Stomach (tissue), 9 donors: Measurements from ENCODE around the gene SPATC1L. TPM values are rescaled to one million over a fixed set of nuclear protein-coding genes. Genes with fewer than 3 reads are reported as not detected.

Experiments used
- DNase-seq, 2 donors: peaks; one replicate each; pipeline versions ENCODE4 v3.0.0 to v3.0.0-alpha.2; 2013 to 2019
- H3K27ac ChIP-seq, 5 donors: fragments of 200-600 bp in 4 of 5; sonication (generic) in 4 of 5; one replicate each; pipeline ENCODE4 v1.5.1; 2013 to 2019; ENCODE audit warnings: mild to moderate bottlenecking in 1 of 5, moderate library complexity in 1 of 5
- H3K27me3 ChIP-seq, 3 donors: fragments of 200-600 bp; sonication (generic); one replicate each; pipeline ENCODE4 v1.5.1; 2017 to 2019; ENCODE audit warnings: mixed run types in 1 of 3
- H3K36me3 ChIP-seq, 4 donors: fragments of 200-600 bp; sonication (generic); 1 replicate in 3 of 4; 2 replicates in 1 of 4; pipeline ENCODE4 v1.5.1; 2016 to 2019
- H3K4me1 ChIP-seq, 4 donors: fragments of 200-600 bp; sonication (generic); one replicate each; pipeline ENCODE4 v1.5.1; 2016 to 2019
- H3K4me3 ChIP-seq, 4 donors: fragments of 200-600 bp; sonication (generic) in 3 of 4; one replicate each; pipeline ENCODE4 v1.5.1; 2016 to 2019; ENCODE audit warnings: mild to moderate bottlenecking in 1 of 4
- H3K9me3 ChIP-seq, 4 donors: fragments of 200-600 bp; sonication (generic); one replicate each; pipeline ENCODE4 v1.5.1; 2016 to 2019
- CTCF ChIP-seq, 7 experiments: fragments of 450-650 bp in 4 of 7; fragments of 200-600 bp in 3 of 7; sonication (generic) in 3 of 7; IDR thresholded peaks; one replicate each; pipeline ENCODE4 v1.5.1; 2016 to 2019; ENCODE audit warnings: antibody characterized with exemption in 7 of 7, control low read depth in 2 of 7, mild to moderate bottlenecking in 1 of 7
- EP300 ChIP-seq: sonication (generic); formaldehyde crosslinking; IDR thresholded peaks from one replicate; pipeline ENCODE4 v1.6.1; 2017; ENCODE audit warnings: antibody characterized with exemption
- POLR2A ChIP-seq, 4 donors: fragments of 450-650 bp; IDR thresholded peaks; one replicate each; pipeline ENCODE4 v1.6.1; 2016; ENCODE audit warnings: antibody characterized with exemption in 4 of 4, control low read depth in 2 of 4, mild to moderate bottlenecking in 1 of 4, moderate library complexity in 1 of 4
- POLR2AphosphoS5 ChIP-seq, 3 donors: sonication (generic); formaldehyde crosslinking; IDR thresholded peaks; one replicate each; pipeline ENCODE4 v1.6.1; 2016; ENCODE audit warnings: antibody characterized with exemption in 3 of 3
- WGBS, 5 donors: extraction: QIAGEN DNeasy Blood & Tissue Kit in 3 of 5; methylation state at CpG; one replicate each; pipeline versions ENCODE4 v1.1.5 to v1.1.7; 2013 to 2018; 5-methylcytosine and 5-hydroxymethylcytosine counted together
- intact Hi-C: fragments of 100-400 bp; cut with DNase I; formaldehyde crosslinking; loops from one replicate; pipeline ENCODE4 v1.15.1; 2023; ENCODE audit warnings: low total_unique reads
- polyA plus RNA-seq, 3 donors: library from polyadenylated mRNA; stranded (reverse); fragments of 200-250 nt; gene quantifications; one replicate each; pipeline ENCODE4 v1.2.3, GENCODE V29; 2013
- total RNA-seq, 5 donors: library from RNA; depleted of rRNA; stranded (reverse); fragments of >200 nt; gene quantifications; one replicate each; pipeline versions ENCODE4 v1.1.0 to v1.2.3, GENCODE V29; 2014 to 2016
- donor health status: healthy with polysubstance abuse.
- donor health status: Bipolar disorder and iron deficiency.
- donor health status: healthy.

The SPATC1L gene
- total and polyA plus RNA-seq, 8 donors, result 0.72 to 26.4 (median 12.5) TPM; not detected in 1

- Histone ChIP-seq H3K4me1 (peaks cover 0 to 11% (median 4%) of the 10 kb centered on the region in 4 donors), H3K27ac (no peak overlapping the region), H3K9me3 (no peaks in the 10 kb centered on the region), H3K36me3 (peaks cover 41 to 79% (median 73%) of the 10 kb centered on the region in 4 donors), H3K27me3 (no peaks in the 10 kb centered on the region), H3K4me3 (no peak overlapping the region)
- TF ChIP-seq POLR2A (IDR thresholded peaks at IDR 0.05) (no peak), POLR2AphosphoS5 (IDR thresholded peaks at IDR 0.05) (no peak), CTCF (IDR thresholded peaks at IDR 0.05) (no peak), EP300 (no peak)
- WGBS, 5 donors, result 84 to 96% (median 90%) methylated on average over 13 of the region's 13 CpGs
- no peak for DNase-seq
- intact Hi-C loops, result loop anchor here (10.0 kb wide), 1 partner anchor 76 kb away; no protein-coding TSS in a partner anchor
Observed at GRCh38 chr21:46220275-46220810, 36.1 kb upstream of the SPATC1L start.

- TF ChIP-seq POLR2A (IDR thresholded peaks at IDR 0.05) (no peak), CTCF (IDR thresholded peaks at IDR 0.05) (no peak), EP300 (no peak), POLR2AphosphoS5 (IDR thresholded peaks at IDR 0.05) (no peak)
- DNase-seq, result no peak
- Histone ChIP-seq H3K27ac (no peak overlapping the region), H3K36me3 (peaks cover 45 to 85% (median 79%) of the 10 kb centered on the region in 4 donors), H3K4me1 (peaks cover 0 to 5% (median 2%) of the 10 kb centered on the region in 4 donors), H3K4me3 (no peak overlapping the region), H3K9me3 (no peaks in the 10 kb centered on the region), H3K27me3 (no peaks in the 10 kb centered on the region)
- intact Hi-C loops, result loop anchor here (10.0 kb wide), 1 partner anchor 75 kb away; no protein-coding TSS in a partner anchor
- 61 to 78% (median 73%) methylated on average over 5 to 13 of the region's 13 CpGs for WGBS, 5 donors
Observed at GRCh38 chr21:46219591-46220239, 35.5 kb upstream of the SPATC1L start.

- Histone ChIP-seq H3K4me3 (no peak overlapping the region), H3K36me3 (peaks cover 45 to 92% (median 86%) of the 10 kb centered on the region in 4 donors), H3K4me1 (no peaks in the 10 kb centered on the region), H3K27me3 (no peaks in the 10 kb centered on the region), H3K9me3 (no peaks in the 10 kb centered on the region), H3K27ac (no peak overlapping the region)
- TF ChIP-seq POLR2A (IDR thresholded peaks at IDR 0.05), result no peak
- TF ChIP-seq POLR2AphosphoS5 (IDR thresholded peaks at IDR 0.05), result no peak
- TF ChIP-seq CTCF (IDR thresholded peaks at IDR 0.05), result no peak
- TF ChIP-seq EP300, result no peak
- intact Hi-C loops, result no loop called here
- DNase-seq, result no peak
- WGBS, 5 donors, result 84 to 98% (median 90%) methylated on average over 13 to 16 of the region's 16 CpGs
Observed at GRCh38 chr21:46218906-46219590, 34.8 kb upstream of the SPATC1L start.

- no peaks in the 10 kb centered on the region for H3K27me3 ChIP-seq
- H3K4me3 ChIP-seq, result no peak overlapping the region
- H3K9me3 ChIP-seq, result no peaks in the 10 kb centered on the region
- no peak for DNase-seq
- H3K36me3 ChIP-seq, result peaks cover 53 to 99% (median 92%) of the 10 kb centered on the region in 4 donors
- H3K4me1 ChIP-seq, result no peaks in the 10 kb centered on the region
- no peak overlapping the region for H3K27ac ChIP-seq
- 92 to 95% (median 93%) methylated on average over 12 to 22 of the region's 22 CpGs for WGBS, 5 donors
- TF ChIP-seq EP300 (no peak), POLR2AphosphoS5 (IDR thresholded peaks at IDR 0.05) (no peak), CTCF (IDR thresholded peaks at IDR 0.05) (no peak), POLR2A (IDR thresholded peaks at IDR 0.05) (no peak)
- intact Hi-C loops, result no loop called here
Observed at GRCh38 chr21:46217511-46218196, 33.4 kb upstream of the SPATC1L start.
